ENCODE results near the gene TRIAP1.

DNA sequence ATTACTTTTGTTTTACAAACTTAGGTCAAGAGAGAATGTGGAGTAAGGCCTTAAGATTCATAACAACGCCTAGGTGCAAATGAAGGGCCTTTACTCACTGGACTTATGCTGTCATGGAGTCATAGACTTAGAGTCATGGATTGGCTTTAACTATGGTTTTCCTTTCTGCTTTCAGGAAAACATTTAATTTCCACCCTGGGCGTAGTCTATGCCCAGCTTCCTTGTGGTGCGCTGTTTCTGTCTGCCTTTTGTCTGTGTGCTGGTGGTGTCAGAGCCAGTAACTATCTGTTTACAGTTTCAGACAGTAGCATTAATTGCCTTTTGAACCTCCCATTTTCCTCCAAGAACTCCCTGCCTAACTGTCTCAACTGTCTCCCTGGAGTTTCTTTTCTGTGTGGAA, 40.1 kb downstream of the TRIAP1 start:
- TF ChIP-seq, protein P1, sequence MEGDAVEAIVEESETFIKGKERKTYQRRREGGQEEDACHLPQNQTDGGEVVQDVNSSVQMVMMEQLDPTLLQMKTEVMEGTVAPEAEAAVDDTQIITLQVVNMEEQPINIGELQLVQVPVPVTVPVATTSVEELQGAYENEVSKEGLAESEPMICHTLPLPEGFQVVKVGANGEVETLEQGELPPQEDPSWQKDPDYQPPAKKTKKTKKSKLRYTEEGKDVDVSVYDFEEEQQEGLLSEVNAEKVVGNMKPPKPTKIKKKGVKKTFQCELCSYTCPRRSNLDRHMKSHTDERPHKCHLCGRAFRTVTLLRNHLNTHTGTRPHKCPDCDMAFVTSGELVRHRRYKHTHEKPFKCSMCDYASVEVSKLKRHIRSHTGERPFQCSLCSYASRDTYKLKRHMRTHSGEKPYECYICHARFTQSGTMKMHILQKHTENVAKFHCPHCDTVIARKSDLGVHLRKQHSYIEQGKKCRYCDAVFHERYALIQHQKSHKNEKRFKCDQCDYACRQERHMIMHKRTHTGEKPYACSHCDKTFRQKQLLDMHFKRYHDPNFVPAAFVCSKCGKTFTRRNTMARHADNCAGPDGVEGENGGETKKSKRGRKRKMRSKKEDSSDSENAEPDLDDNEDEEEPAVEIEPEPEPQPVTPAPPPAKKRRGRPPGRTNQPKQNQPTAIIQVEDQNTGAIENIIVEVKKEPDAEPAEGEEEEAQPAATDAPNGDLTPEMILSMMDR (IDR thresholded peaks at IDR 0.05) = no peak
- TF ChIP-seq POLR2A (IDR thresholded peaks at IDR 0.05) (no peak), EP300 (IDR thresholded peaks at IDR 0.05) (no peak)
